ENCODE measurements around the gene KRT76.

- TF ChIP-seq CTCF (IDR thresholded peaks at IDR 0.05; ENCODE audit: low read depth, low read length) (no peak), EZH2phosphoT487 (IDR thresholded peaks at IDR 0.05; ENCODE audit: low read depth) (no peak)
Measured at GRCh38 chr12:52763991-52764390, 13.2 kb downstream of the KRT76 start.
